ENCODE data around the gene ZNF385B.
"Not testable (repeated sequence)": the region's sequence is repeated elsewhere in the genome, so short reads cannot be mapped to it uniquely, and the experiment has no call there.

Gene ZNF385B

DNA sequence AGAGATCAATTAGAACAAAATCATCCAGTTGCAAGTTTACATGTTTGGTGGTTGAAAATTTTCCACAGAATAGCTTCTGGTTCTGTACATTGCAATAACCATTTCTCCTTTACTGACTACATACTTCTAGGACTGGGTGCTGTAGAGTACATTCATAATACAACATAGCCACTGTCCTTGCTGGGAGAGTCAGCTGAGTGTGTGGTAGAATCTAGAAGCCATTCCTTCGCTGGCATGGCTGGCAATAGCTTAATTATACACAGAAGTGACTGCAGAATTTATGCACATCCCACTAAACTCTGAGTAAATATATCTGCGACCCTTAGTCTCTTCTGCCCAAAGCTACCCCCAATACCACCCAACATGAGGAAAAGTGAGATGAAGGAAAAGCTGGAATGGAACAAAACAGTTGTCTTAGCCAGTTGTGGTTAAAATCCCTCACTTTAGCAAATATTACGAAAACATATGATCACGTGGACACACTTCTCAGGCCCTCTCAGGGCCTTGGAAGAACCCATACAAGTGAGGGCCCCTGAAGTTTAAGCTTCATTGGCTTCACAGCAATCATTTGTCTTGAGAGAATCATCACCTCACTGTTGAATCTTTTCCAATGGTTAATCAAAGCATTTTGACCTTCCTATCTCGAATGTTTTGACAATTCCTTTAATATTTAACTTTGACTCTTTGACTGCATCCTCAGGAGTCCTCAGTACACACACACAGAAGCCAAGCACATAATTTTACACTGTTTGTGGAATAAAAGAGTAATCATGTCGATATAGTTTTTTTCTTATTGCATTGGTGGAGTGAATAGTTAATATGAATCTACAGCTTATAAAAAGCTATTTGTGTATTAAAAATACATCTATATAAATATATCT is 225.1 kb downstream of the ZNF385B start:
- no peak for DNase-seq (ENCODE audit: low read depth, low spot score)

DNA sequence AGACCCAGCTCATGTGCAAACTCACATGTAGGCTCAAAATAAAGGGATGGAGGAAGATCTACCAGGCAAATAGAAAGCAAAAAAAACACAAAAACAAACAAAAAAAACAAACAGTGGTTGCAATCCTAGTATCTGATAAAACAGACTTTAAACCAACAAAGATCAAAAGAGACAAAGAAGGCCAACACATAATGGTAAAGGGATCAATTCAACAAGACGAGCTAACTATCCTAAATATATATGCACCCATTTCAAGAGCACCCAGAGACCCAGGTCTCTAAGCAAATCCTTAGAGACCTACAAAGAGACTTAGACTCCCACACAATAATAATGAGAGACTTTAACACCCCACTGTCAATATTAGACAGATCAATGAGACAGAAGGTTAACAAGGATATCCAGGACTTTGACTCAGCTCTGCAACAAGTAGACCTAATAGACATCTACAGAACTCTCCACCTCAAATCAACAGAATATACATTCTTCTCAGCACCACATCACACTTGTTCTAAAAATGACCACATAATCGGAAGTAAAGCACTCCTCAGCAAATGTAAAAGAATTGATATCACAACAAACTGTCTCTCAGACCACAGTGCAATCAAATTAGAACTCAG is 229.5 kb downstream of the ZNF385B start:
- DNase-seq (ENCODE audit: low read depth, low spot score), result not testable (repeated sequence)

DNA sequence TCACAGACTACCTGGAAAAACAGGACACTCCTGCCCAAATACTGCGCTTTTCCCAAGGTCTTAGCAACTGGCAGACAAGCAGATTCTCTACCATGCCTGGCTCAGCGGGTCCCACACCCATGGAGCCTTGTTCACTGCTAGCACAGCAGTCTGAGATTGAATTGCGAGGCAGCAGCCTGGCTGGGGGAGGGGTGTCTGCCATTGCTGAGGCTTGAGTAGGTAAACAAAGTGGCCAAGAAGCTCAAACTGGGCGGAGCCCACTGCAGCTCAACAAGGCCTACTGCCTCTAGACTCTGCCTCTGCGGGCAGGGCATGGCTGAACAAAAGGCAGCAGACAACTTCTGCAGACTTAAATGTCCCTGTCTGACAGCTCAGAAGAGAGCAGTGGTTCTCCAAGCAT is 231.6 kb downstream of the ZNF385B start:
- peak; percentile 16 for DNase-seq (ENCODE audit: low read depth, low spot score)

DNA sequence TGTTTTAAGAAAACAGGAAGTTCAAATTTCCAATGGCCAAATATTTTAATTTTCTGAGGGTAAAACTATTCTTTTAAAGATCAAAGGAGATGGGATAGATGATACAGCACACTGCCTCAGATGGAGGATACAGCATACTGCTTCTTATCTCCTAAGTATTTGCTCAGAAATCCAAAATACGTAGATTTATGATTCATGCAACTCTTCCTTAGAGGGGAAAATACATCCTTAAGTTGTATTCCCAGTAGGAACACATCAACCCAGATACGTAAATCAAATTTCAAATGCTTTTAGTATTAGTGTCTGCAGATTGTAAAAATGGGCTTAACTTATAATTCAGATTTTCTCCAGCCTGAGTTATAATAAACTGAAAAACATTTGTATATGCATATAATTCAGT is 235.2 kb downstream of the ZNF385B start:
- no peak for DNase-seq (ENCODE audit: low read depth, low spot score)

DNA sequence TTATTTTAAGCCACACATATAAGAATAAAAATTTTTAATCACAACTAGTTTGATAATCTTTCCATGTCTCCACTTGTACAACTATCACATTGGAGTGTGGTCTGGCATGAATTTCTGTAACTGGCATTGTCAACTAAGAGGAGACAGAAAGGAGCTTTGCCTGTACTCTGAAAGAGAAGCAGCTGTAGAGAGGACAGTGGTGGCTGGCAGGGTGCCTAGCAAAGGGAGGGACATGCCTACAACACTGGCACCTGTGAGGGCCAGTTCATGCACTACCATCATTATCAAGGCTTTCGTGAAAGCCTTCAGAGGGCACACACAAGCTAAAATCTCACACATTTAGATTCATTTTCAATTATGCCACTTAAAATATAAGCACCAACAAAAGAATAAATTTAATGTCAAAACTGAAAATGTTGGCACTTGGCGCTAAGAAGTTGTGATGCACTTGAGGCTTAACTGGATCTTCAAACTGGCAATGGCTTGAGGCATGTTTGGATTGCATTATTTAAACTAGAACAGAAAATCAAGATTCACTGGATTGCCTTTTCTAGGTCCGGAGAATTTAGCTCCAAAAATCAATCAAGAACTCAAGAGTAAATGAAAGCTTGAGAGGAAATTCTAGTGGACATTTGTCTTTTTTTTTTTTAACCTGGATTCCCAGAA is 238.6 kb downstream of the ZNF385B start:
- no peak for DNase-seq (ENCODE audit: low read depth, low spot score)

DNA sequence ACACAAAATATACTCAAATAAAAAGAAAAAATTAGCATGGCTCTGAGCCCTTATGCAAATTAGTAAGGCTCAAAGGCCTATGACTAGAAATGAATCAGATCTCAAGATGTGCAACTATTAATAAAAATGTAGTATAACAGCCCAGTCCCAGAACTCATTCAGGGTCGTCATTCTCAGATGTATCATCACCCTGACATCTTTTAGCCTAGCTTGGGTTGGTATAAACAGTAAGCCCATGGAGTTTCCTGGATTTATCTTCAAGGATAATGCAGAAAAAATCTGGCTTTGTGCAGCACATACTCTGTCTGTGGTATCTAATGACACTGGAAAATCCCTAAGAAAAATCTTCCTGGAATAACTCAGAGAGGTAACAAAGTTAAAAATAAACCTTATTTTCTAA is 239.3 kb downstream of the ZNF385B start:
- no peak for DNase-seq (ENCODE audit: low read depth, low spot score)

DNA sequence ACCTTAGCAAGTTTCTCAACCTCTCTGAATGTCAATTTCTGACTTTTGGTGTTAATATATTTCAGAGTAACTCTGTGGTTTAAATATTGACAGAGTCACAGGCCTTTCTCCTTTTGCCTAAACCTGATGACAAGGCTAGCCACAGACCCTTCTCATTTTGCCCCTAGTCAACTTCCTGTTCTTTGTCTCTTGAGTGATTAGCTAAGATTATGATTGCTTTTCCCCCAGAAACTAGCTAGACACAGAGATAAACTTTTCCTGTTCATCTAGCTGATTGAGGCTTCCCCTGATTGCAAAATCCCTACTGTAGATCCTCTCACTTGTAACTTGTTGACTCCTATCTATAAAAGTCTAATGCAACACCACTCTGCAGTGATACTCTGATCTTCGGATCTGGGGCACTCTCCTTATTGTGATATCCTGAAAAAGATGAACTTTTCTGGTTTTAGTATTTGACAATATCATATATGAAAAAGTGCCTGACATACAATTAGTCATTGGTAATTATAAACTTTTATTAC is 241.4 kb downstream of the ZNF385B start:
- no peak for DNase-seq (ENCODE audit: low read depth, low spot score)

DNA sequence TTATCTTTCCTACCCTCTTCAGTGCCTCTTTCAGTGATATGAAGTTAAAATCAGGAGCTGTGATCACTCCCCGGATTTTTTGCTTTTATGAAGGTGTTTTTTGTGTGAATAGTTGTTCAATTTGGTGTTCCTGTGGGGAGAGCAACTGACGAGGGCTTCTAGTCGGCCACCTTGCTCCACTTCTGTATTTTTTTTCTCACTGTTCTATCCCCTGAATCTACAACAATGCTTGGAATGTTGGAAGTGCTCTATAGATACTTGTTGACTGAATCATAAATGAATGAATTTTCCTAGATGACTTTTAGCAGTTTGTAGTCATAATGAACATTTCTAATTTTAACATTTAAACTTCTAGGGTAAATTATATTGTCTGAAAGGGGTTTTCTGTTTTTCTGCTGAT is 247.3 kb downstream of the ZNF385B start:
- no peak for DNase-seq (ENCODE audit: low read depth, low spot score)

DNA sequence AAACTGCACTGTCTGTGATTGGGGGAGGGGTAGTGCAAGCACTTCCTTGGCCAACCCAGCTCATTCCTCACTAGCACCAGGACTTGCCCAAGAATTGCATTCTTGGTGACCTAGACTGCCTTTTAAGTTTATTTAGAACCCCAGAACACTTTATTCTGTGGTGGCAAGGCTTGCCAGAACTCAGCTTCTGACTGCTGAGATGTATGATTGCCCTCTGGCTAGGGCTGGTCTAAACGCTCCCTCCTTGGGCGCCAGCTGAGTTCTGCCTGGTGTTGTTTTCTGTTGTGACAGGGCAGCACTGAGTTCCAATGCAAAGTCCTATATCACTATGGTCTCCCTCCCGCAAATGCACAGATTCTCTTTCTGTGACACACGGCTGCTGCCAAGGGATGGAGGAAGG is 247.7 kb downstream of the ZNF385B start:
- DNase-seq (ENCODE audit: low read depth, low spot score), result no peak

DNA sequence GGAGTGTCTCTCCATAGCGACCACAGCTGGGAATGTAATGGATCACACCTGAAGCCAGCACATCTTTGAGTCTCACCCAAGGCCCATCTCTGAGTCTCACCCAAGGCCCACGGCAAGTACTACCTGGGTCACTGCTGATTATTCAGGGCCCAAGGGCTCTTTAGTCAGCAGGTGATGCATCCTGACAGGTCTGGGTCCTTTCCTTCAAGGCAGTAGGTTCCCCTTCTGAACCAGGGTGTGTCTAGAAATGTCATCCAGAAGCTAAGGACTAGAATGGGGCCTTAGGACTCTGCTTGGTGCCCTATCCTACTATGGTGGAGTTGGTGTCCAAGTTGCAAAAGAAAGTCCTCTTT is 248.1 kb downstream of the ZNF385B start:
- no peak for DNase-seq (ENCODE audit: low read depth, low spot score)

DNA sequence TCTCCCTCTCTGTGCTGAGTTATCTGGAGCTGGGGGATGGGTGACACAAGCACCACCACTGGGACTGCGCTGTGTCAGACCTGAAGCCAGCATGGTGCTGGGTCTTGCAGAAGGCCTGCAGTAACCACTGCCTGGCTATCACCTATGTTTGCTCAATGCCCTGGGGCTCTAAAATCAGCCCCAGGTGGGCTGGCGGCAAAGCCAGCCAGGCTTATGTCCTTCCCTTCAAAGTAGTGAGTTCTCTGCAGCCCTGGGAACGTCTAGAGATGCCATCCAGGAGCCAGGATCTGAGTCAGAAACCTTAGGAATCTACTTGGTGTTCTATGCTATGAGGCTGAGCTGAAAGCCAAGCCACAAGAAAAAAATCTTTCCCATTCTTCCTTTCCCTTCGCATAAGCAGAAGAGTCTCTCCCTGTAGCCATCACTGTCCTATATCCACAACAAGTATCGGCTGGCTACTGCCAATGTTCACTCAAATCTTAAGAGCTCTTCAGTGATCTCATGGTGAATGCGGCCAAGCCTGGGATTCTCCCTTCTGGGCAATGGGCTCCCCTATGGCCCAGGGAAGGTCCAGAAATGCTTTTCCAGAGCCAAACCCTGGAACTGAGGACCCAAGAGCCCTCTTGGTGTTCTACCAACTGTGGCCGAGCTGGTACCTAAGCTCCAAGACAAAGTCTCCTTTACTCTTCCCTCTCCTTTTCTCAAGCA is 248.7 kb downstream of the ZNF385B start:
- peak; percentile 37 for DNase-seq (ENCODE audit: low read depth, low spot score)

DNA sequence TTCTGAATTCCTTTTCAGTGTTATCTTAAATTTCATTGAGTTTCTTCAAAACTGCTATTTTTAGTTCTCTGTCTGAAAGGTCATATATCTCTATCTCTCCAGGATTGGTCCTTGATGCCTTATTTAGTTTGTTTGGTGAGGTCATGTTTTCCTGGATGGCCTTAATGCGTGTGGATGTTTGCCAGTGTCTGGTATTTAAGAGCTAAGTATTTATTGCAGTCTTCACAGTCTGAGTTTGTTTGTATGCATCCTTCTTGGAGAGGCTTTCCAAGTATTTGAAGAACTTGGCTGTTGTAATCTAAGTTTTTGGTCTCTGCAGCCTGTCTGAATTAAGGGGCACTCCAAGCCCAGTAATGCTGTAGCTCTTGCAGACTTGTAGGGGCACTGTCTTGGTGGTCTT is 249.3 kb downstream of the ZNF385B start:
- DNase-seq (ENCODE audit: low read depth, low spot score), result peak; percentile 14

DNA sequence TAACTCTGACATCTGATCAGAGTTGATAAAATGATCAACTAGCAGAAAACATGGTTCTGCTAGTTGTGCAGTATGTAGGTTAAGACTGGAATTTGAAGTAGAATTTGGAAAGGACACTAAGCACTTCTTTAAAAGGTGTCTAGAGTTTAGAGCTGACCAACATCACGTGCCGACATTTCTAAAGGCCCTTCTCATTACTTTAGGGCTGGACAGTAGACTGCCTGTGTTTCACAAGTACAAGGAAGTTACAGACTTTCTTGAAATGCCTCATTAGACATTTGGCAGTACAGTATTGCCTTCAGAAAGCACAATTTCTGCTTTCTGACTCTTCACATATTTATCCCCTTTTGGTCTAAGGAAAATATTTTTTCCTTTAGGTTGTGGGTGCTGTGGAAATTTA is 255.3 kb downstream of the ZNF385B start:
- no peak for DNase-seq (ENCODE audit: low read depth, low spot score)

DNA sequence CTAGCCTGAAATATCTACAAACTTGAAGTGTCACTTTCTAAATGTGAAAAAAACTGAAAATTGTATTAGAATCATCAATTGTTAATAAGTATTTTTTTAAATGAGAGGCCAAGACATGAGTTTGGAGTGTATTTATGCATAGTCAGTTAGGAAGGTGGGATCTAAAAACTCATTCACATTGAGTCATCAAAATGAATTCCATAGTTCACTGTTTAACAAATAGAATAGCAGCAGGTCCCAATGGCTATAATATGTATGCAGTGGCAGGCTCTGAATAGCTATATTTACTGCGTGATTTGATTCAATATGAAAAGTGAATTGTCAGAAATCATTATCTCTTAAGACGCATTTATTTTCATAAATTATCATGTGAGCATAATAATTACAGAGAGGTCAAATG is 256.1 kb downstream of the ZNF385B start:
- no peak for DNase-seq (ENCODE audit: low read depth, low spot score)

DNA sequence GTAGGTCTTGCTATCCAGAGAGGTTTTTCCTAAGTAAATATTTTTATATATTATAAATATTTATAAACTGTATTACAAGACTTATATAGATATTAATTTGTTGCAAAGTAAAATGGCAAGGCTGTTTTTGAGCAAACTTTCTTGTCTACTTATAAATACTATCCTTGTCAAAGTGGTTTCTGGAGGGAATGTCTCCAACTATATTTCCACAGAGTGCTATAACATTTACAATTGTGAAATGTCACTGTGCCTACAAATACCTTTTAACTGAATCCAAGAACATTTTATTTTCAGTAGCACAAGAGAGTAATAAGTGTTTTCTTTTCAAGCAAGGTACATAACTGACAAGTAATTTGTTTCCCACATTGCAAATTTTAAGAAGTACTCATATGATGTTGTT is 256.8 kb downstream of the ZNF385B start:
- no peak for DNase-seq (ENCODE audit: low read depth, low spot score)

DNA sequence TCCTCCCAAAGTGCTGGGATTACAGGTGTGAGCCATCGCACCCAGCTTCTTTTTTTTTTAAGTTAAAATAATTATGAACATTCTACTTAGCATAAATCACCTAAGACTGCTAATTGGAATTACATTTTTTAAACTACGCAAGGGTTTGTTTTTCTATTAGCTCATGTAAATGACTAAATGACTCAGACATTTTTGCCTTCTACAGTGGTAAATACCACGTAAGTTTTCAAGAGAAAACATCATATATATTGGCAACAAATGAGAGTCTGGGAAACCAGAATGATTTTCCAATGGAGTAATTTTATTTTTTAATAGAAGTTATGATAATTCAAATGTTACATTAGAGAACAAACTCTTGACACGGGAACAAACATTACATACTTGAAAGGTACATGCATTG is 259.0 kb downstream of the ZNF385B start:
- DNase-seq (ENCODE audit: low read depth, low spot score), result no peak

DNA sequence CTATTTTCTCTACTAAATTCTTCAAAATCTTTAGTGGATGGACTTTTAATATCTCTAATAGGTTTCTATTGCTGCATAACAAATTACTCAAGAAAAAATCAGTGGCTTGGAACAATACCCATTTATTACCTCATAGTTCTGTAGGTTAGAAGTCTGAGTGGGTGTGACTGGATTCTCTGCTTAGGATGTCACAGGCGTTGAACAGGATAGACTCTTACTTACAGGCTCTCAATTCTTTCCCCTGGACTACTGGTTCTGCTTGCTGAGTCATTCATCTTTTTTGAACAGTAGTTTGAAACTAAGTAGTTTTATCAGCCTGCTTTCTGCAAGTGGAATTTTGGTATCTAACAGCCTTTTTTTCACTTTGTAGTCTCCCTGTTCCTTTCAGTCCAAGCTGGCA is 265.4 kb downstream of the ZNF385B start:
- no peak for DNase-seq (ENCODE audit: low read depth, low spot score)

DNA sequence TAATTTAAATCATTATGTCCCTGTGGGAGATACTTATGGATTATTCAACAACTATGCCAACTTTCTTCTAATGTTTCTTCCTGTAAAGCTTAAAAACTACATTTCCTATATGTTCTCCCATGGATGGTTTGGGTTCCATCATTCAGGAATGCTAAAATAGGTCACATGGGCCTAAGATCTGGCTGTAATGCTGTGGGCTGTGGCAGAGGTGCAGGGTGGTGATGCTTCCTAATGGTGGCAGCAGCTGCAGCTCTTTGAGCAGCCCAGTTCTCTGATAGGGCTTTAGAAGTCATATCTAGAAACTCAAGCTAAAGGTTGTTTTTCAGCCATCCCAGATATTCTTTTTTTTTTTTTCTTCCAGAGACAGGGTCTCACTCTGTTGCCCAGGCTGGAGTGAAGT is 266.1 kb downstream of the ZNF385B start:
- peak; percentile 9 for DNase-seq (ENCODE audit: low read depth, low spot score)

DNA sequence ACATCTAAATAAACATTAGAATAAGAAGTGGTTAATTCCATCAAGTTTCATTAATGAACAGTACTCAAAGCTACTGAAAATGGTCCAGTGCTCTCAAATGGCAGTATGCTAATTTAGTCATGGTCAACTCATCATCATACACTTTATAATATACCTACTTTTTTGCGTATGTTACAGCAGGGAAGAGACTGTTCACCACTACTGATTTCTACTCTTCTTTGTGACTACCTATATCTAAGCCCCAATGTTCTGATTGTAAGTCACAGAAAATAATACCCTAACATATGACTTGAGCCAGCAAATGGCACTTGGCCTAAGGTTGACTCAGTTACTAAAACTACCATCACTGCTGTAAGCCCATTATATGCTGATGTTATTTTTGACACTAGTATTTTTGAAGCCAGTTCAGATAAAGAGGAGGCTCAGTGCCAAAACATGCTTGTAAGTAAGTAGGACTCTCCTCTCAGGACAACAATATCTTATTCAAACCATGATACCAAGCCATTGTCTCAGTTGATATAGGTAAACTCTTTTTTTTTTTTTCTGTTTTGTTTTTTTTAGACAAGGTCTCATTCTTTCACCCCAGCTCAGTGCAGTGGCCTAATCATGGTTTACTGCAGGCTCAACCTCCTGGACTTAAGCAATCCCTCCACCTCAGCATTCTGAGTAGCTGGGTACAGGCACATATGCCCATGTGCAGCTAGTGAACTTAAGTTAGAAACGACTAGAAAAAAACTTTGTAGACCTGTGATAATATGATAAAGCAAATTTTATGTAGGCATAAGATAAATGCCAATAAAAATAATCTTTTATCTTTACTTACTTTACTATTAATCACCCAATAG is 266.9 kb downstream of the ZNF385B start:
- DNase-seq (ENCODE audit: low read depth, low spot score), result no peak

DNA sequence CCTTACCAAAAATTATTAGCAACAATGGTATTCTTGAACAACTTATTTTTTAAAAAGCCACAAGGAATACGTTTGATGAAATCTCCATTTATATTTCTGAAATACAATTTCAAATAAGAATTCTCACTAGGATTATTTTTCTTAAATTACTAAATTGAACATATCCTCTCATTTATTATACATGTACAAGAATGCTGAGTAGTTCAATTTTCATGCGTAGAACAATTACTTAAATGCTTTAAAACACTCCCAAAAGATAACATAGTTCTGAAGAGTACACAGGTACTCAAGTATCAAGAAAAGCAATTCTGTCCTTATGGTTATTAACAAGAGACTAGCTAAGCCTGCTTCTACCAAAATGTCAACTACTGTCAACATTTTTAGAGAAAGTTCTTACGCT is 268.1 kb downstream of the ZNF385B start:
- no peak for DNase-seq (ENCODE audit: low read depth, low spot score)
